Endothelial cell (in vitro differentiated cells): Measurements from ENCODE around the gene KAZN. TPM values are rescaled to one million over a fixed set of nuclear protein-coding genes. Genes with fewer than 3 reads are reported as not detected.

Source experiments
- DNase-seq: peaks from one replicate; pipeline ENCODE4 v3.0.0; 2021; ENCODE audit warnings: low spot score
- H3K27ac Mint-ChIP-seq: one replicate; pipeline ENCODE4 v1.8.0; 2021; ENCODE audit warnings: mixed read lengths, inconsistent platforms; ENCODE audit not compliant: unreplicated experiment
- H3K27me3 Mint-ChIP-seq: one replicate; pipeline ENCODE4 v1.8.0; 2021; ENCODE audit warnings: mild to moderate bottlenecking, moderate library complexity, mixed read lengths, inconsistent platforms; ENCODE audit not compliant: unreplicated experiment
- H3K36me3 Mint-ChIP-seq: one replicate; pipeline ENCODE4 v1.8.0; 2021; ENCODE audit warnings: mild to moderate bottlenecking, low read depth, mixed read lengths, inconsistent platforms; ENCODE audit not compliant: unreplicated experiment
- H3K4me1 Mint-ChIP-seq: one replicate; pipeline ENCODE4 v1.8.0; 2021; ENCODE audit warnings: mild to moderate bottlenecking, mixed read lengths, inconsistent platforms; ENCODE audit not compliant: unreplicated experiment
- H3K4me3 Mint-ChIP-seq: one replicate; pipeline ENCODE4 v1.8.0; 2021; ENCODE audit warnings: mild to moderate bottlenecking, mixed read lengths, inconsistent platforms; ENCODE audit not compliant: unreplicated experiment
- H3K9me3 Mint-ChIP-seq: one replicate; pipeline ENCODE4 v1.8.0; 2021; ENCODE audit warnings: mixed read lengths, inconsistent platforms; ENCODE audit not compliant: unreplicated experiment
- total RNA-seq: library from RNA; stranded (reverse); fragmentation: NEBNext Ultra II Directional; extraction: Animal tissue kit (Norgen Biotek cat#: 25700); gene quantifications from one replicate; pipeline ENCODE4 v1.2.1, GENCODE V29; 2021; ENCODE audit not compliant: unreplicated experiment
- TF ChIP-seq, protein P1 (sequence below): fragments of 200-600 bp; sonication (generic); IDR thresholded peaks from one replicate; pipeline ENCODE4 v1.5.0; 2021; ENCODE audit warnings: antibody characterized with exemption; ENCODE audit not compliant: unreplicated experiment

The KAZN gene
- total RNA-seq, 1 donor from 2014 or later = 10.1 TPM

DNA sequence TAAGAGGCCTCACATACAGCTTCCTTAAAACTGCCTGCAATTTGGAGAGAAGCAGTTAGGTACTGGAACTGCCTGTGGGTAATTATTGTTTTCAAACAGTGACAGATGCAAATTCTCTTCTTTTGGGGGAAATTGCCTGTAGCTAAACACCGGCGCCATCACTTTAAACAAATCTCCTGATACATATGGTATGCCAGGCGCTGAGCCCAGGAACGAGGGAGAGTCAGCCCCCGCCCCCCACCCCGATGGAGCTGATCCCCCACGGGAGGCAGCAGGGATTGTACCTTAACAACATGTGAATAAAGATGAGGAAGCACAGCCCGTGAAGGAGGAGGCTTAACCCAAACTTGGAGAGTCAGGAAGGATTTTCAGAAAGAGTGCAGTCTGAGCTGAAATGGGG is 562.1 kb downstream of the KAZN start:
- no peak overlapping the region for H3K4me3 Mint-ChIP-seq
- DNase-seq = no peak
- no peaks in the 10 kb centered on the region for H3K9me3 Mint-ChIP-seq
- TF ChIP-seq, protein P1, sequence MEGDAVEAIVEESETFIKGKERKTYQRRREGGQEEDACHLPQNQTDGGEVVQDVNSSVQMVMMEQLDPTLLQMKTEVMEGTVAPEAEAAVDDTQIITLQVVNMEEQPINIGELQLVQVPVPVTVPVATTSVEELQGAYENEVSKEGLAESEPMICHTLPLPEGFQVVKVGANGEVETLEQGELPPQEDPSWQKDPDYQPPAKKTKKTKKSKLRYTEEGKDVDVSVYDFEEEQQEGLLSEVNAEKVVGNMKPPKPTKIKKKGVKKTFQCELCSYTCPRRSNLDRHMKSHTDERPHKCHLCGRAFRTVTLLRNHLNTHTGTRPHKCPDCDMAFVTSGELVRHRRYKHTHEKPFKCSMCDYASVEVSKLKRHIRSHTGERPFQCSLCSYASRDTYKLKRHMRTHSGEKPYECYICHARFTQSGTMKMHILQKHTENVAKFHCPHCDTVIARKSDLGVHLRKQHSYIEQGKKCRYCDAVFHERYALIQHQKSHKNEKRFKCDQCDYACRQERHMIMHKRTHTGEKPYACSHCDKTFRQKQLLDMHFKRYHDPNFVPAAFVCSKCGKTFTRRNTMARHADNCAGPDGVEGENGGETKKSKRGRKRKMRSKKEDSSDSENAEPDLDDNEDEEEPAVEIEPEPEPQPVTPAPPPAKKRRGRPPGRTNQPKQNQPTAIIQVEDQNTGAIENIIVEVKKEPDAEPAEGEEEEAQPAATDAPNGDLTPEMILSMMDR = no peak
- H3K27me3 Mint-ChIP-seq = no peaks in the 10 kb centered on the region
- no peak overlapping the region for H3K27ac Mint-ChIP-seq
- no peaks in the 10 kb centered on the region for H3K36me3 Mint-ChIP-seq
- H3K4me1 Mint-ChIP-seq = peaks cover 69% of the 10 kb centered on the region

DNA sequence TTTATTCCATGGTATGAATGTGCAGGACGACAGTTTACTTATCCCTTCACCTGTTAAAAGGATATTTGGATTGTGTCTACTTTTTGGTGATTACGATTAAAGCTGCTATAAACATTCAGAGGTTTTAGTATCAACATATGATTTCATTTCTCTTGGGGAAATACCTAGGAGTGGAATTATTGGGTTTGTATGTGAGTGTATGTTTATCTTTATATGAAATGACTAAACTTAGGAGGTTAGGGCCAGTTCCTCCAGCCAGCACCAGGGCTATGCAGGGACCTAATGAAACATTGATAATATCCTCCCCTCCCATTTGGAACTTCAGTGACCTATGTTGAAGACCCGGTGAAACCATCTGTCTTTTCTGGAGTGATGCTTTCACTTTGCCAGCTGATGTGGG is 568.9 kb downstream of the KAZN start:
- DNase-seq = no peak
- H3K27me3 Mint-ChIP-seq = no peaks in the 10 kb centered on the region
- H3K36me3 Mint-ChIP-seq = no peaks in the 10 kb centered on the region
- no peak overlapping the region for H3K27ac Mint-ChIP-seq
- TF ChIP-seq, protein P1 = no peak
- H3K9me3 Mint-ChIP-seq = no peaks in the 10 kb centered on the region
- H3K4me1 Mint-ChIP-seq = peaks cover 51% of the 10 kb centered on the region
- H3K4me3 Mint-ChIP-seq = no peak overlapping the region
